Stomach (tissue), 4 donors: ENCODE measurements around the gene GRIK1.

Source experiments
- CTCF ChIP-seq, 7 experiments: fragments of 450-650 bp in 4 of 7; fragments of 200-600 bp in 3 of 7; sonication (generic) in 3 of 7; IDR thresholded peaks; one replicate each; pipeline ENCODE4 v1.5.1; 2016 to 2019; ENCODE audit warnings: antibody characterized with exemption in 7 of 7, control low read depth in 2 of 7, mild to moderate bottlenecking in 1 of 7
- POLR2A ChIP-seq, 4 donors: fragments of 450-650 bp; IDR thresholded peaks; one replicate each; pipeline ENCODE4 v1.6.1; 2016; ENCODE audit warnings: antibody characterized with exemption in 4 of 4, control low read depth in 2 of 4, mild to moderate bottlenecking in 1 of 4, moderate library complexity in 1 of 4
- POLR2AphosphoS5 ChIP-seq, 3 donors: sonication (generic); formaldehyde crosslinking; IDR thresholded peaks; one replicate each; pipeline ENCODE4 v1.6.1; 2016; ENCODE audit warnings: antibody characterized with exemption in 3 of 3

DNA sequence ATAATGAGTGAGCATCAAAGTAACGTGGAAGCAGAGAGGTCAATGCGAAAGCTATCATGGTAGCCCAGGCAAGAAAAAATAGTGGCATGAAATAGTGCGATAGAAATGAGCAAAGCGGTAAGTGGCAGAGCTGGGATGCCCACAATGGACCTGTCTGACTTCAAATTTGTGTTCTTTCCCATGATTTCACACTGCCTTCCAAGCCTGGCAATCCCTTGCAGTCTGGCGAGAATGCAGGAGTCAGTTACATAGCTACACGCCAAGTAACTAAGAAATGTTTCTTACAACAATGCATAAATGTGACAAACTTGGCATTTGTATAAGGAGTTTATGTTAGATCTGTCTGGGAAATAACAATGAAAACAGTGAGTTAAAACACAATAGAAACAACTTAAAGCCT lies 82.6 kb downstream of the GRIK1 start:
- TF ChIP-seq POLR2A (IDR thresholded peaks at IDR 0.05) (no peak), POLR2AphosphoS5 (IDR thresholded peaks at IDR 0.05) (no peak), CTCF (IDR thresholded peaks at IDR 0.05) (no peak)
